H9 (cell line): ENCODE results near the gene PP2D1. TPM values are rescaled to one million over a fixed set of nuclear protein-coding genes. Genes with fewer than 3 reads are reported as not detected.

ENCODE experiments used
- DNase-seq: peaks from one replicate; pipeline ENCODE4 v3.0.0-alpha.2; 2017
- H2AFZ ChIP-seq: one replicate; pipeline ENCODE4 v1.6.1; 2013; ENCODE audit warnings: mild to moderate bottlenecking, low read length, control low read depth, moderate library complexity
- H2AK5ac ChIP-seq: 2 replicates; pipeline ENCODE4 v1.6.1; 2013; ENCODE audit warnings: low read length, control low read depth, mixed read lengths; ENCODE audit not compliant: insufficient read length
- H2BK120ac ChIP-seq: one replicate; pipeline ENCODE4 v1.6.1; 2013; ENCODE audit warnings: low read depth, mild to moderate bottlenecking, low read length, control low read depth, inconsistent platforms; ENCODE audit not compliant: poor library complexity, severe bottlenecking
- H2BK12ac ChIP-seq: 2 replicates; pipeline ENCODE4 v1.6.1; 2013; ENCODE audit warnings: low read length, control low read depth, mixed read lengths, low read depth; ENCODE audit not compliant: insufficient read length
- H2BK15ac ChIP-seq: 2 replicates; pipeline ENCODE4 v1.6.1; 2013; ENCODE audit warnings: low read depth, low read length, control low read depth
- H2BK20ac ChIP-seq: one replicate; pipeline ENCODE4 v1.6.1; 2013; ENCODE audit warnings: low read depth, mild to moderate bottlenecking, low read length, control low read depth, inconsistent platforms; ENCODE audit not compliant: poor library complexity, severe bottlenecking
- H2BK5ac ChIP-seq: 2 replicates; pipeline ENCODE4 v1.6.1; 2013; ENCODE audit warnings: low read length, control low read depth, mixed read lengths; ENCODE audit not compliant: insufficient read length
- H3K14ac ChIP-seq: 2 replicates; pipeline ENCODE4 v1.6.1; 2013; ENCODE audit warnings: low read length, control low read depth; ENCODE audit not compliant: insufficient read depth
- H3K18ac ChIP-seq: 2 replicates; pipeline ENCODE4 v1.6.1; 2013; ENCODE audit warnings: low read depth, mild to moderate bottlenecking, mixed read lengths, low read length, control low read depth; ENCODE audit not compliant: insufficient read length
- H3K23ac ChIP-seq: 2 replicates; pipeline ENCODE4 v1.6.1; 2013; ENCODE audit warnings: low read length, control low read depth, mixed read lengths, low read depth; ENCODE audit not compliant: insufficient read length
- H3K23me2 ChIP-seq: 2 replicates; pipeline ENCODE4 v1.6.1; 2013; ENCODE audit warnings: low read depth, mild to moderate bottlenecking, mixed read lengths, low read length, control low read depth; ENCODE audit not compliant: insufficient read length, poor library complexity, severe bottlenecking
- H3K27ac ChIP-seq: 2 replicates; pipeline ENCODE4 v1.5.1; 2013; ENCODE audit warnings: low read length, control low read depth, mixed read lengths, low read depth; ENCODE audit not compliant: insufficient read length
- H3K27me3 ChIP-seq: 2 replicates; pipeline ENCODE4 v1.6.1; 2013; ENCODE audit warnings: low read length, control low read depth, inconsistent platforms; ENCODE audit not compliant: insufficient read depth
- H3K4ac ChIP-seq: 2 replicates; pipeline ENCODE4 v1.6.1; 2013; ENCODE audit warnings: low read depth, mild to moderate bottlenecking, control low read depth, inconsistent platforms, low read length, moderate library complexity
- H3K4me1 ChIP-seq: 2 replicates; pipeline ENCODE4 v1.6.1; 2013; ENCODE audit warnings: low read length, control low read depth, inconsistent platforms; ENCODE audit not compliant: insufficient read depth
- H3K4me2 ChIP-seq: 2 replicates; pipeline ENCODE4 v1.6.1; 2013; ENCODE audit warnings: low read length, control low read depth, mixed read lengths; ENCODE audit not compliant: insufficient read length, insufficient read depth
- H3K56ac ChIP-seq: 2 replicates; pipeline ENCODE4 v1.6.1; 2013; ENCODE audit warnings: low read depth, mild to moderate bottlenecking, mixed read lengths, low read length, control low read depth; ENCODE audit not compliant: insufficient read length
- H3K79me1 ChIP-seq: 2 replicates; pipeline ENCODE4 v1.6.1; 2013; ENCODE audit warnings: low read depth, mild to moderate bottlenecking, moderate library complexity, low read length, control low read depth, inconsistent platforms; ENCODE audit not compliant: insufficient read depth, poor library complexity, severe bottlenecking
- H3K79me2 ChIP-seq: 2 replicates; pipeline ENCODE4 v1.6.1; 2013; ENCODE audit warnings: low read length, control low read depth, inconsistent platforms; ENCODE audit not compliant: insufficient read depth
- H3K9ac ChIP-seq: 2 replicates; pipeline ENCODE4 v1.6.1; 2013; ENCODE audit warnings: low read length, control low read depth, mixed read lengths; ENCODE audit not compliant: insufficient read length; ENCODE audit errors: extremely low read depth
- H3K9me3 ChIP-seq: one replicate; pipeline ENCODE4 v1.6.1; 2013; ENCODE audit warnings: low read depth, low read length, inconsistent platforms; ENCODE audit not compliant: control insufficient read depth
- H3T11ph ChIP-seq: one replicate; pipeline ENCODE4 v1.6.1; 2013; ENCODE audit warnings: mild to moderate bottlenecking, low read length, control low read depth, inconsistent platforms
- H4K20me1 ChIP-seq: one replicate; pipeline ENCODE4 v1.6.1; 2013; ENCODE audit not compliant: control insufficient read depth, insufficient read length, insufficient read depth
- H4K5ac ChIP-seq: 2 replicates; pipeline ENCODE4 v1.6.1; 2013; ENCODE audit warnings: low read depth, mild to moderate bottlenecking, mixed read lengths, low read length, control low read depth; ENCODE audit not compliant: insufficient read length
- H4K8ac ChIP-seq: replicated peaks from 2 replicates; pipeline ENCODE4 v1.6.1; 2013; ENCODE audit warnings: low read length, control low read depth, mixed read lengths, low read depth; ENCODE audit not compliant: insufficient read length
- H4K91ac ChIP-seq: 2 replicates; pipeline ENCODE4 v1.6.1; 2013; ENCODE audit warnings: low read depth, mild to moderate bottlenecking, moderate library complexity, mixed read lengths, low read length, control low read depth; ENCODE audit not compliant: insufficient read length
- H3K27ac Mint-ChIP-seq, 3 experiments: 2 replicates in 2 of 3; 3 replicates in 1 of 3; pipeline ENCODE4 v1.8.0; 2020 to 2021; ENCODE audit warnings: mixed read lengths in 3 of 3, mild to moderate bottlenecking in 1 of 3, moderate library complexity in 1 of 3
- H3K27me3 Mint-ChIP-seq: 2 replicates; pipeline ENCODE4 v1.8.0; 2021; ENCODE audit warnings: low read depth, mild to moderate bottlenecking, moderate library complexity, mixed read lengths
- H3K36me3 Mint-ChIP-seq, 3 experiments: 2 replicates in 2 of 3; 3 replicates in 1 of 3; pipeline ENCODE4 v1.8.0; 2020 to 2021; ENCODE audit warnings: low read depth in 3 of 3, mixed read lengths in 3 of 3; ENCODE audit not compliant: insufficient read depth in 1 of 3
- H3K4me1 Mint-ChIP-seq, 2 experiments: 2 replicates each; pipeline ENCODE4 v1.8.0; 2020; ENCODE audit warnings: mixed read lengths in 2 of 2
- H3K4me3 Mint-ChIP-seq, 2 experiments: 2 replicates in 1 of 2; 3 replicates in 1 of 2; pipeline ENCODE4 v1.8.0; 2020 to 2021; ENCODE audit warnings: mild to moderate bottlenecking in 2 of 2, mixed read lengths in 2 of 2, moderate library complexity in 1 of 2
- H3K9me3 Mint-ChIP-seq, 2 experiments: 2 replicates in 1 of 2; 3 replicates in 1 of 2; pipeline ENCODE4 v1.8.0; 2020; ENCODE audit warnings: mild to moderate bottlenecking in 2 of 2, mixed read lengths in 2 of 2, moderate library complexity in 1 of 2
- WGBS: extraction: QIAGEN DNeasy Blood & Tissue Kit; methylation state at CpG from one replicate; pipeline ENCODE4 v1.1.7; 2013; ENCODE audit warnings: missing lambda C conversion rate, low lambda C conversion rate, mixed read lengths; ENCODE audit not compliant: insufficient read length; ENCODE audit errors: extremely low coverage; 5-methylcytosine and 5-hydroxymethylcytosine counted together
- total RNA-seq: library from RNA; stranded (reverse); gene quantifications from 2 replicates; pipeline ENCODE4 v1.2.1, GENCODE V29; 2021
- TF ChIP-seq, protein P1 (sequence below): fragments of 200-600 bp; sonication (generic); conservative IDR thresholded peaks from 3 replicates; pipeline ENCODE4 v1.8.0; 2021; ENCODE audit warnings: antibody characterized with exemption, mild to moderate bottlenecking

The PP2D1 gene
- total RNA-seq, 1 experiment from 2014 or later = not detected

DNA sequence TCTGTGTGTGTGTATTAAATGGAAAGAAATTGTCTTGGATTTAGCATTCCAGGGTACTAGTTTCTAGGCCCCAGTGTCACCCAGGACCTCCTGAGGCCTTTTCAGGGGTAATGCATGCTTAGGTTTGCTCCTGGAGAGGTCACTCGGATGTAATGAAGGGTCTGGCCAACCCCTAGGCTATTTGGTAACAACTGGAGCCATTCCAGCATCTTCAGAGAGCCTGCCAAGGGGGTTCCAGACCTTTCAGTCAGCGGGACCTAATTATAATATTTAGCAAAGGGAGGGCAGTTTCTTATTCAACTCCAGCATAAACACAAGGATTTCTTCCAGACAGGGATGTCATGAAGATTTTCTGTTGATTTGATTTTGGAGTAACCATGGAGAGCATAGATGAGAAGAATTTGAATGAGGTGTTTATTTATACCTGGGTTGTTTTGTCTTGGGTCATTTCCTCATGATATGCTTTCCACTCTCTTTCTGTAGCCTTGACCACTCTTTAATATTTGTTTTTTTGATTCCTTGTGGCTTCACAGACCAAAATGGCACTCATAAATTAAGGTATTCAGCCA, 45.6 kb upstream of the PP2D1 start:
- H3K27me3 ChIP-seq = no peaks in the 10 kb centered on the region
- H3K18ac ChIP-seq = no peak overlapping the region
- H3K9me3 ChIP-seq = no peaks in the 10 kb centered on the region
- no peak overlapping the region for H3K4me2 ChIP-seq
- no peak overlapping the region for H4K8ac ChIP-seq
- no peak overlapping the region for H3T11ph ChIP-seq
- no peaks in the 10 kb centered on the region; the same call in 1 of the 2 replicates for H3K4me1 ChIP-seq
- H2BK15ac ChIP-seq = no peak overlapping the region
- Mint-ChIP-seq H3K4me3 (no peak overlapping the region), H3K27me3 (no peaks in the 10 kb centered on the region), H3K27ac (no peak overlapping the region), H3K36me3 (peaks cover 0 to 4% (median 0%) of the 10 kb centered on the region in 3 experiments; a peak in 1 of 7 replicates), H3K4me1 (no peaks in the 10 kb centered on the region), H3K9me3 (no peaks in the 10 kb centered on the region)
- no peaks in the 10 kb centered on the region for H4K20me1 ChIP-seq
- no peak overlapping the region for H3K56ac ChIP-seq
- no peak overlapping the region for H2AK5ac ChIP-seq
- no peak overlapping the region for H3K27ac ChIP-seq
- no peak overlapping the region for H2BK20ac ChIP-seq
- DNase-seq = no peak
- H2BK120ac ChIP-seq = no peak overlapping the region
- no peaks in the 10 kb centered on the region for H3K79me2 ChIP-seq
- H2AFZ ChIP-seq = no peak overlapping the region
- no peak overlapping the region for H3K9ac ChIP-seq
- H3K79me1 ChIP-seq = no peaks in the 10 kb centered on the region
- H2BK5ac ChIP-seq = no peak overlapping the region
- no peak overlapping the region for H4K91ac ChIP-seq
- H2BK12ac ChIP-seq = no peak overlapping the region
- H3K14ac ChIP-seq = no peak overlapping the region
- no peak overlapping the region for H3K4ac ChIP-seq
- no peak overlapping the region for H3K23ac ChIP-seq
- H4K5ac ChIP-seq = no peak overlapping the region
- H3K23me2 ChIP-seq = no peaks in the 10 kb centered on the region
- no CpG with 5 or more reads among the region's 2 CpGs for WGBS
- TF ChIP-seq, protein P1, sequence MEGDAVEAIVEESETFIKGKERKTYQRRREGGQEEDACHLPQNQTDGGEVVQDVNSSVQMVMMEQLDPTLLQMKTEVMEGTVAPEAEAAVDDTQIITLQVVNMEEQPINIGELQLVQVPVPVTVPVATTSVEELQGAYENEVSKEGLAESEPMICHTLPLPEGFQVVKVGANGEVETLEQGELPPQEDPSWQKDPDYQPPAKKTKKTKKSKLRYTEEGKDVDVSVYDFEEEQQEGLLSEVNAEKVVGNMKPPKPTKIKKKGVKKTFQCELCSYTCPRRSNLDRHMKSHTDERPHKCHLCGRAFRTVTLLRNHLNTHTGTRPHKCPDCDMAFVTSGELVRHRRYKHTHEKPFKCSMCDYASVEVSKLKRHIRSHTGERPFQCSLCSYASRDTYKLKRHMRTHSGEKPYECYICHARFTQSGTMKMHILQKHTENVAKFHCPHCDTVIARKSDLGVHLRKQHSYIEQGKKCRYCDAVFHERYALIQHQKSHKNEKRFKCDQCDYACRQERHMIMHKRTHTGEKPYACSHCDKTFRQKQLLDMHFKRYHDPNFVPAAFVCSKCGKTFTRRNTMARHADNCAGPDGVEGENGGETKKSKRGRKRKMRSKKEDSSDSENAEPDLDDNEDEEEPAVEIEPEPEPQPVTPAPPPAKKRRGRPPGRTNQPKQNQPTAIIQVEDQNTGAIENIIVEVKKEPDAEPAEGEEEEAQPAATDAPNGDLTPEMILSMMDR = no peak
